Karpas-422 (cell line): ENCODE results near the gene HOXD11. TPM values are rescaled to one million over a fixed set of nuclear protein-coding genes. Genes with fewer than 3 reads are reported as not detected.

ENCODE experiments used
- DNase-seq: peaks from one replicate; pipeline ENCODE4 v3.0.0-alpha.2; 2015
- H2AFZ ChIP-seq: fragments of 200-600 bp; sonication (generic); 2 replicates; pipeline ENCODE4 v1.6.1; 2014; ENCODE audit warnings: antibody characterized with exemption, low read length, mixed read lengths
- H3K27ac ChIP-seq: fragments of 200-600 bp; sonication (generic); 2 replicates; pipeline ENCODE4 v1.5.1; 2014; ENCODE audit warnings: mild to moderate bottlenecking, low read length, moderate library complexity
- H3K27me3 ChIP-seq: fragments of 200-600 bp; sonication (generic); 2 replicates; pipeline ENCODE4 v1.6.1; 2014; ENCODE audit warnings: low read length, mixed read lengths
- H3K36me3 ChIP-seq: fragments of 200-600 bp; sonication (generic); 2 replicates; pipeline ENCODE4 v1.6.1; 2014; ENCODE audit warnings: low read length, mixed read lengths; ENCODE audit not compliant: insufficient read depth
- H3K4me1 ChIP-seq: fragments of 200-600 bp; sonication (generic); 2 replicates; pipeline ENCODE4 v1.6.1; 2014; ENCODE audit warnings: mild to moderate bottlenecking, low read length, mixed read lengths
- H3K4me2 ChIP-seq: fragments of 200-600 bp; sonication (generic); 2 replicates; pipeline ENCODE4 v1.6.1; 2014; ENCODE audit warnings: low read length, low read depth, mild to moderate bottlenecking; ENCODE audit not compliant: poor library complexity, severe bottlenecking
- H3K4me3 ChIP-seq: fragments of 200-600 bp; sonication (generic); 2 replicates; pipeline ENCODE4 v1.5.1; 2014; ENCODE audit warnings: mild to moderate bottlenecking, antibody characterized with exemption, low read length, mixed read lengths
- H3K79me2 ChIP-seq: fragments of 200-600 bp; sonication (generic); 2 replicates; pipeline ENCODE4 v1.6.1; 2014; ENCODE audit warnings: mild to moderate bottlenecking, low read length, mixed read lengths
- H3K9ac ChIP-seq: fragments of 200-600 bp; sonication (generic); 2 replicates; pipeline ENCODE4 v1.6.0; 2014; ENCODE audit warnings: low read length
- H3K9me2 ChIP-seq: fragments of 200-600 bp; sonication (generic), shearing (Covaris generic); replicated peaks from 2 replicates; pipeline ENCODE4 v1.6.0; 2014; ENCODE audit warnings: mild to moderate bottlenecking, low read length, moderate library complexity; ENCODE audit not compliant: insufficient read depth
- H3K9me3 ChIP-seq: fragments of 300-700, 200-600 bp; sonication (generic); 2 replicates; pipeline ENCODE4 v1.6.1; 2014; ENCODE audit warnings: low read length, mixed read lengths
- H4K20me1 ChIP-seq: fragments of 200-600 bp; sonication (generic); 2 replicates; pipeline ENCODE4 v1.6.1; 2014; ENCODE audit warnings: mild to moderate bottlenecking, antibody characterized with exemption, low read length, low read depth; ENCODE audit not compliant: insufficient read depth
- total RNA-seq: library from RNA; depleted of rRNA; stranded (reverse); fragments of >200 nt; shearing (Covaris generic); gene quantifications from 2 replicates; pipeline ENCODE4 v1.2.3, GENCODE V29; 2014; ENCODE audit warnings: low replicate concordance

HOXD11 gene
- total RNA-seq, 1 experiment from 2014 or later = not detected

GRCh38 chr2:176148751-176149421, 41.8 kb downstream of the HOXD11 start:
- Histone ChIP-seq H3K9me2 (no peaks in the 10 kb centered on the region), H4K20me1 (no peaks in the 10 kb centered on the region)

DNA sequence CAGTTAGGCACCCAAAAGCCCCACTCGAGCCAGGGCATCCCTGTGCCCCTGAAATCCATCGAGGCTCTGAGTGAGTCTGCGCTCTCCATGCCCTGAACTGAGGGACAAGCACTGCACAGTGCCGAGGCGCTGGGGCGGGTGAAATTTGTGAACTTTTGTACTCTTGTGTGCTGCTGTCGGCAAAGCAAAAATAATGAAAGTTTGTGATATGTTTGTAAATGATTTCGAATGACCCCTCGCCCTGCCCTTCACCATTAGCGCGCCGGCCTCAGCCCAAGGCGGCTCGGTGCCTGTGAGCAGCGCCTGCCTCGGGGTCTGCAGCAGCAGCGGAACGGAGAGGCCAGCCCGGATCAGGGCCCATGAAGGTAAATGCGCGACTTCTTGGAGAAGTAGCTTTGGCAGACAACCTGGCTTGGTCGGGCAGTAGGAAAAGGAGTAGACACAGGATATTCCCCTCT, 42.4 kb downstream of the HOXD11 start:
- Histone ChIP-seq H3K4me2 (no peak overlapping the region), H4K20me1 (no peaks in the 10 kb centered on the region), H3K27me3 (no peaks in the 10 kb centered on the region), H3K9ac (no peak overlapping the region), H3K79me2 (no peaks in the 10 kb centered on the region), H3K4me3 (no peak overlapping the region), H3K4me1 (no peaks in the 10 kb centered on the region), H3K27ac (no peak overlapping the region), H3K9me3 (no peaks in the 10 kb centered on the region), H3K36me3 (no peaks in the 10 kb centered on the region), H3K9me2 (no peaks in the 10 kb centered on the region), H2AFZ (no peak overlapping the region)
- no peak for DNase-seq

More at GRCh38 chr2:176148751-176149421, 41.8 kb downstream of the HOXD11 start:
- Histone ChIP-seq H3K4me1 (no peaks in the 10 kb centered on the region), H3K79me2 (no peaks in the 10 kb centered on the region), H3K9ac (no peak overlapping the region), H3K27ac (no peak overlapping the region), H3K4me2 (no peak overlapping the region), H3K27me3 (no peaks in the 10 kb centered on the region), H3K9me3 (no peaks in the 10 kb centered on the region), H2AFZ (no peak overlapping the region), H3K4me3 (no peak overlapping the region), H3K36me3 (no peaks in the 10 kb centered on the region)
- DNase-seq = no peak

- no peaks in the 10 kb centered on the region for H3K9me2 ChIP-seq
- no peak overlapping the region for H2AFZ ChIP-seq
- no peaks in the 10 kb centered on the region for H4K20me1 ChIP-seq
- H3K9me3 ChIP-seq = no peaks in the 10 kb centered on the region
- no peak overlapping the region for H3K9ac ChIP-seq
- no peak overlapping the region for H3K27ac ChIP-seq
- no peak overlapping the region for H3K4me3 ChIP-seq
- H3K79me2 ChIP-seq = no peaks in the 10 kb centered on the region
- DNase-seq = no peak
- no peaks in the 10 kb centered on the region for H3K4me1 ChIP-seq
- H3K4me2 ChIP-seq = no peak overlapping the region
- H3K36me3 ChIP-seq = no peaks in the 10 kb centered on the region
- H3K27me3 ChIP-seq = no peaks in the 10 kb centered on the region
Measured at GRCh38 chr2:176149939-176150583, 43.0 kb downstream of the HOXD11 start.

DNA sequence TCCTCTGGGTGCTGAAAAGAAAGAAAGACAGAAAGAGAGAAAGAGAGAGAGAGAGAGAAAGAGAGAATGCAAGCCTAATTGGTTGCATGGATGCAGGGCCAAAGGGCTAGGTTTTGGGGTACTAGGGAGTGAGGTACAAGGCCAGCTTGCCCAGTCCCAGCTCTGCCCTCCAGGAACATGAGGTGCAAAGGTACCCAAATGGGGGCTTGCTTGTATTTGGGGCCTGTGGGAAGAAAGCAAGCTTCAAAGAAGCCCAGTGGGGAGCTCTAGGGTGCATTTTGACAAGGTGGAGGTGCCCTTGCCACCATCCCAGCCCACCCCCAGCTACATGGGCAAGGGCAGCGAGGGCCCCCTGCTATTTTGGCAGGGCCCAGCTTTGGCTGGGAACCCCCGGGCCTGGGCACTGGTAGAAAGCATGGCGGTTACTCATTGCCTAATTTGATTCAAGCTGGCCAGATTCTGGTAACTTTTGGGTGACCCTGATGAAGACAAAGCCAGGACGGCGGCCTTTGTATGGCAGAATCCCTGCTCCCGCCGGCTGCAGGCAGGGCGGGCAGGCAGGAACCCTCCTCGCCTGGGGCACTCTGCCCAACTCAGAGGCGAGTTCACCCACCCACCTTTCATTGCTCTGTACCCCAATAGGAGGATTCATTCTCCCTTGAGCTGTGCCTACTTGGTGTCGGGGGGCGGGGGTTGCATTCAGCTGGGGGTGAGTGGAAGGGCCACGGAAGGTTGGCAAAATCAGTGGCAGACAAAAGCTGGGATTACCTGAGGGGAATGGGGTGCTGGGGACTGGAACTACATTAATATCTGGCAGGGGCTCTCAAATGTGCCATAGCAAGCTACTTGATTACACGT, 43.7 kb downstream of the HOXD11 start:
- Histone ChIP-seq H3K27ac (no peak overlapping the region), H3K4me2 (no peak overlapping the region), H3K9me3 (no peaks in the 10 kb centered on the region), H3K79me2 (no peaks in the 10 kb centered on the region), H3K27me3 (no peaks in the 10 kb centered on the region), H3K36me3 (no peaks in the 10 kb centered on the region), H3K4me1 (no peaks in the 10 kb centered on the region), H2AFZ (no peak overlapping the region), H3K4me3 (no peak overlapping the region), H3K9me2 (no peaks in the 10 kb centered on the region), H3K9ac (no peak overlapping the region), H4K20me1 (no peaks in the 10 kb centered on the region)
- DNase-seq = no peak

- H3K9ac ChIP-seq = no peak within 1 kb of the TSS
- no peak within 1 kb of the TSS for H3K4me3 ChIP-seq
- H3K27me3 ChIP-seq = no peaks in the 10 kb centered on the region
- H3K9me2 ChIP-seq = no peaks in the 10 kb centered on the region
- no peaks in the 10 kb centered on the region for H3K4me1 ChIP-seq
- H3K36me3 ChIP-seq = no peaks in the 10 kb centered on the region
- DNase-seq = no peak
- H3K9me3 ChIP-seq = no peaks in the 10 kb centered on the region
- no peak within 1 kb of the TSS for H3K27ac ChIP-seq
- no peaks in the 10 kb centered on the region for H3K79me2 ChIP-seq
- H3K4me2 ChIP-seq = no peak within 1 kb of the TSS
- H2AFZ ChIP-seq = no peak within 1 kb of the TSS
- H4K20me1 ChIP-seq = no peaks in the 10 kb centered on the region
Measured at GRCh38 chr2:176151442-176152287, 44.6 kb downstream of the HOXD11 start, which contains the start of gene HOXD4. Gene HOXD4 (plus strand): TSS chr2:176151550. CDS start chr2:176151634, 84 bp downstream.

DNA sequence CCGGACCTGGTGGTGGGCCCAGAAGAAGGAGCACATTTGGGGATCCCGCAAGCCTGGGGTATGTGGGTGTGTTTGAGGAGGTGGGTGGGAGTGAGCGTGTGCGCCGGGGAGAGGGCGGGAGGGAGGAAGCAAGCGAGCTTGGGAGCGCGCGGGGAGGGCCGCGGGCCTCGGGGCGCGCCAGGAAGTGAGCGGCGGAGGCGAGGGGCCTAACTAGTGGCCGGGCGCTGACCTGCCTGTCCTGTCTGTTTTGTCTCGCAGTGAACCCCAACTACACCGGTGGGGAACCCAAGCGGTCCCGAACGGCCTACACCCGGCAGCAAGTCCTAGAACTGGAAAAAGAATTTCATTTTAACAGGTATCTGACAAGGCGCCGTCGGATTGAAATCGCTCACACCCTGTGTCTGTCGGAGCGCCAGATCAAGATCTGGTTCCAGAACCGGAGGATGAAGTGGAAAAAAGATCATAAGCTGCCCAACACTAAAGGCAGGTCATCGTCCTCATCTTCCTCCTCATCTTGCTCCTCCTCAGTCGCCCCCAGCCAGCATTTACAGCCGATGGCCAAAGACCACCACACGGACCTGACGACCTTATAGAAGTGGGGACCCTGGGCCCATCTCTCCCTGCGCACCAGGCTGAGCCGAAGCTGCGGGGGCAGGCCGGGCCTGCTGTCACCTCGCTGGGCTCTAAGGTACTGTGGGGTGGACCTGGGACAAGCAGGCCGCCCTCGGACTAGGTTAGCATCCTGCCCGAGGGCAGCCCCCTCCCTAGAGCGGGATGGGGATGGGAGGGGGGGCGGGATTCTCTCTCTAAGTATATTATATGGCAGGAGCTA, 45.5 kb downstream of the HOXD11 start:
- Histone ChIP-seq H3K4me3 (no peak overlapping the region), H3K4me1 (no peaks in the 10 kb centered on the region), H3K79me2 (no peaks in the 10 kb centered on the region), H3K27me3 (no peaks in the 10 kb centered on the region), H3K9me3 (no peaks in the 10 kb centered on the region), H3K36me3 (no peaks in the 10 kb centered on the region), H3K27ac (no peak overlapping the region), H3K9ac (no peak overlapping the region), H3K9me2 (no peaks in the 10 kb centered on the region), H4K20me1 (no peaks in the 10 kb centered on the region), H3K4me2 (no peak overlapping the region), H2AFZ (no peak overlapping the region)
- DNase-seq = no peak

GRCh38 chr2:176154576-176155252, 47.6 kb downstream of the HOXD11 start:
- H3K9me3 ChIP-seq = no peaks in the 10 kb centered on the region
- no peaks in the 10 kb centered on the region for H3K27me3 ChIP-seq

More at GRCh38 chr2:176154576-176155252, 47.6 kb downstream of the HOXD11 start:
- Histone ChIP-seq H3K4me1 (no peaks in the 10 kb centered on the region), H3K79me2 (no peaks in the 10 kb centered on the region), H3K36me3 (no peaks in the 10 kb centered on the region), H3K27ac (no peak overlapping the region), H3K9ac (no peak overlapping the region), H3K4me2 (no peak overlapping the region), H3K4me3 (no peak overlapping the region), H3K9me2 (no peaks in the 10 kb centered on the region), H2AFZ (no peak overlapping the region), H4K20me1 (no peaks in the 10 kb centered on the region)
- no peak for DNase-seq
